Activated CD4-positive, alpha-beta T cell treated with anti-CD3 and anti-CD28 coated beads, Interleukin-2, Interleukin-4, amounts not matched to agents 100 ng/mL and 50 ng/mL, durations not matched to agents 16 hours and 8 hours (primary cell): ENCODE data around the gene LEMD3.
"Not testable (repeated sequence)": the region's sequence is repeated elsewhere in the genome, so short reads cannot be mapped to it uniquely, and the experiment has no call there.

Experiments used
- DNase-seq: peaks from one replicate; pipeline ENCODE4 v3.0.0-alpha.2; 2020; ENCODE audit warnings: low spot score

Gene LEMD3

DNA sequence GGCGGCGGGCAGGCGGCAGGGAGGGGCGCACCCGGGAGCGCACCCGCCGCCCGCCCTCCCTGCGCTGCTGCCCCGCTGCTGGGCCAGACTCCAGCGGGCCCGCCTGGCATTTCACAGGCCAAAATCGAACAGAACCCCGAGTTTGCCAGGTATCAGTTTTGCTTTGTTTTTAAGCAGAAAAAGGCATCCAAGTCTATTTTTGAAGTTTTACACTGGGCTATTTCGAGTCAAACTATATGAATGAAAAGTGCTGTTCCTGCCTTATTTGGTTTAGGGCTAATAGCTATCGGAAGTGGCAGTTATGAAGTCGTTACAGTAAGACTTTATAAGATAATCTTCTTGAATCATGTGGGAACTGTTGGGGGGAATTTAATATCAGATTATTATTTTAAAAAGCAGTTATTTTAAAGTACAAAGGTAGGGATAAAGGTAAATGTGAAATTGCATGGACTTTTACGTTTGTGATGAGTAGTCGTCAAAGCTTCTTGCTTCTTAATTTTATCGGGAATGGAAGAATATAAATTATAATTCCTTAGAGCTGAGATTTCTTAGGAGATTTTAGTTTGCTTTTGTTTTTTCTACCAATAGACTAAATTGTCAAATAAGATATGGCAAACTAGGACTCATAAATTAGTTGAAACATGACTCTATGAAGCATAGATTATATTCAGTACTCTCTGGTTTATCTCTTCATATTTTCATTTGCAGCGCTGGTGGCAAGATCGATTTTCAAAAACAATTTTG lies 110.2 kb downstream of the LEMD3 start:
- DNase-seq, result no peak

DNA sequence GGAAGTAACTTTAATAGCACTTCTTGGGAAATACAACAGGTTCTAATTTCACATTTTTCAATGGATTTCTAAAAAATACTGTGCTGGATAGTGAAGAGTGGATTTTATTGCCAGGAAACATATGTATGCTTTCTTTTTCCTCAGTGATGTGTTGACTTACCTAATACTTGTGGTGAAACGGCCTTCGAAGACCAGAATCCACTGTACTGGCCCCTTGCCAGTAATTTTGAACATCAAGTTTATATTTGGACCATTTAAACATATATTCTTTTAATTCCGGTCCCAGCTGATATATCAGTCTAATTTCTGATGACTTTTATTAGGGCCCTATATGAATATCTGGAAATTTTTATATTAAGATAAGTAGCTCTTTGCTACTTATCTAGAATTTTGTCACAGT lies 110.9 kb downstream of the LEMD3 start:
- DNase-seq, result no peak

- no peak for DNase-seq
These were observed 113.5 kb downstream of the LEMD3 start for GRCh38 chr12:65282840-65283239.

DNA sequence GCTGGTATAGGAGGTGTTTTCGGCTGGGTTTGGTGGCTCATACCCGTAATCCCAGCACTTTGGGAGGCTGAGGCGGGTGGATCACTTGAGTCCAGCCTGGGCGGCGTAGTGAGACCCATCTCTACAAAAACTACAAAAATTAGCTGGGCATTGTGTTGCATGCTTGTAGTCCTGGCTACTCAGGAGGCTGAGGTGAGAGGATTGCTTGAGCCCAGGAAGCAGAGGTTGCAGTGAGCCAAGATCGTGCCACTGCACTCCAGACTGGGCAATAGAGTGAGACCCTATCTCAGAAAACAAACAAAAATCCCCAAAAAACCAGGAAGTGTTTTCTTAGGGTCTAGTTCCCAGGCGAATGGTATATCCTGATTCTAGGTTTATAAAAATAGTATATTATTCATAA lies 116.1 kb downstream of the LEMD3 start:
- DNase-seq, result not testable (repeated sequence)

DNA sequence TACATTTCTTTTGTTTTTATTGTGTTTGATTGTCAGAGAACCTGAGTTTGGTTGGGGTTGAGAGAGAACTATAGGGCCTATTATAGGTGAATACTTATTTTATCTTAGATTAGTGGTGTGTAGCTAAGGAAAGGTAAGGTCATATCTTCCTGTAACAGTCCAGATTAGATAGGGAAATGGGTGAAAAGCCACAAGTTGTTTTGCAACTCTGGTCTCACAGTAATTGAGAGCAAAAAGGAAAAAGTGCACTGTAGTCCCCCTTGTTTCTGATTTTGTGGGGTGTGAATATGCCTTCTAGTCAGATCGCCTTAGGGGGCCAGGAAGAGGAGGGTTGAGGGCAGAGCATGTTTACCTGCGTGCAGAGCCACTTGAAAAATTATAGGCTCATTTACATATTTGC lies 118.0 kb downstream of the LEMD3 start:
- DNase-seq, result no peak

GRCh38 chr12:65292241-65292640 lies 122.9 kb downstream of the LEMD3 start:
- no peak for DNase-seq

DNA sequence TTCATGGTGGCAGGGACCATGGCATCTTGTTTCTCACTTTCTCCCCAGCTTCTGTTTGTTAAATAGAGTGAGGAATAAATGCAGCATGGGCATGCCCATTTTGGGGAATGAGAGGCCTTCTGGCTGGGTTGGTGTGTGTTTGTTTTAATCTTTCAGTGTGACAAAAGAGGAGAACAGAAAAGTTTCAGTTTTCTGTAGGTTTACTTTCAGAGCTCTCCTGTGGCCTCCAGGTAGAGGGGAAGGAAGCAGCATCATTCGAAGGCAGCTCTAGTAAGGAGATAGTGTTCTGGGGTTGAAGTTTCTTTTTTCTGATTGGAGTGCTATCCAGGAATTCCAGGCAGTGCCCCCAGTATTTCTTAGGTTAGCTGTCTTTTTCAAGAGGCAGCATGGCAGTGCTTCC lies 124.4 kb downstream of the LEMD3 start:
- DNase-seq, result no peak

GRCh38 chr12:65294641-65295262 lies 125.4 kb downstream of the LEMD3 start:
- no peak for DNase-seq

DNA sequence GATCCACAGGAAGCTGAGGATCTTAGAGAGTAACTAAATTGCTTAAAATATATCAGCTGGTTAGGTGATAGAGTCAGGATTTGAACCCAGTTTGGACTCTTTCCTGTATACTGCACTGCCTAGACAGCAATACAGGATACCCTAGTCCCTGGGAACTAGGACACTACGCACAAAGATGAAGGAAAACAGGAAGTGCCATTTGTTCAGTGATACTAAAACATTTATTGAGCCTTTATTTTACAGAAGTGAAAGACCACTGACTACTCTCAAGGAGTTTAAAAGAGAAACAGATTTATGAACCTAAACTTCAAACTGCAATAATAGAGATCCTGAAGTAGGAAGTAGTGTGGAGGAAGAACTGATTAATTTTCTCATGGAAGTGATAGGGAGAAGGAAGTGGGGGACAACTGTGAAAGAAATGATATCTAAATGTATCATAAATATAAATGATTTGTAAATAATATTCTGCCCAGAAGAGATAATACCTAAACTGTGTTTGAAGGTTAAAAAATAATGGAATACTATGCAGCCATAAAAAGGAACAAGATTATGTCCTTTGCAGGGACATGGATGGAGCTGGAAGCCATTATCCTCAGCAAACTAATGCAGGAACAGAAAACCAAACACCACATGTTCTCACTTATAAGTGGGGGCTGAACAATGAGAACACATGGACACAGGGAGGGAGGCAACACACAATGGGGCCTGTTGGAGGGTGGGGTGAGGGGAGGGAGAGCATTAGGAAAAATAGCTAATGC lies 127.3 kb downstream of the LEMD3 start:
- no peak for DNase-seq
